GM18951 (cell line): Measurements from ENCODE around the gene NFYB.
"Not testable (repeated sequence)": the region's sequence is repeated elsewhere in the genome, so short reads cannot be mapped to it uniquely, and the experiment has no call there.

Experiments
- POLR2A ChIP-seq: IDR thresholded peaks from 4 replicates; pipeline ENCODE4 v1.6.1; 2011; ENCODE audit warnings: mild to moderate bottlenecking; ENCODE audit not compliant: insufficient read length, insufficient read depth; ENCODE audit errors: extremely low read depth
- in situ Hi-C: fragments of 300-500 bp; cut with MboI; formaldehyde crosslinking; loops from one replicate; pipeline ENCODE4 v1.12.0; 2022; ENCODE audit warnings: low sequenced_read_pairs, mixed read lengths, inconsistent platforms; ENCODE audit not compliant: unreplicated experiment

Gene NFYB

GRCh38 chr12:104171785-104172569 lies 34.0 kb upstream of the NFYB start:
- in situ Hi-C loops, result no loop called here
- TF ChIP-seq POLR2A, result no peak

- in situ Hi-C loops, result no loop called here
- no peak for TF ChIP-seq POLR2A
Measured at GRCh38 chr12:104168596-104168995, 30.6 kb upstream of the NFYB start.

GRCh38 chr12:104167519-104168458 lies 29.8 kb upstream of the NFYB start:
- in situ Hi-C loops, result no loop called here

GRCh38 chr12:104166465-104166864 lies 28.5 kb upstream of the NFYB start:
- no peak for TF ChIP-seq POLR2A
- in situ Hi-C loops, result no loop called here

More at GRCh38 chr12:104167519-104168458, 29.8 kb upstream of the NFYB start:
- no peak for TF ChIP-seq POLR2A

- in situ Hi-C loops, result no loop called here
Measured at GRCh38 chr12:104165801-104166200, 27.8 kb upstream of the NFYB start.

GRCh38 chr12:104164634-104165033 lies 26.6 kb upstream of the NFYB start:
- no peak for TF ChIP-seq POLR2A
- in situ Hi-C loops, result no loop called here

More at GRCh38 chr12:104165801-104166200, 27.8 kb upstream of the NFYB start:
- no peak for TF ChIP-seq POLR2A

GRCh38 chr12:104163631-104164030 lies 25.6 kb upstream of the NFYB start:
- no peak for TF ChIP-seq POLR2A
- in situ Hi-C loops, result no loop called here

GRCh38 chr12:104163028-104163427 lies 25.0 kb upstream of the NFYB start:
- in situ Hi-C loops, result not testable (repeated sequence)

- no peak for TF ChIP-seq POLR2A
- in situ Hi-C loops, result no loop called here
Measured at GRCh38 chr12:104155711-104156555, 17.9 kb upstream of the NFYB start.

GRCh38 chr12:104154806-104155205 lies 16.8 kb upstream of the NFYB start:
- in situ Hi-C loops, result no loop called here
- no peak for TF ChIP-seq POLR2A

- in situ Hi-C loops, result no loop called here
- TF ChIP-seq POLR2A, result no peak
Measured at GRCh38 chr12:104154286-104154685, 16.3 kb upstream of the NFYB start.

GRCh38 chr12:104152685-104153241 lies 14.8 kb upstream of the NFYB start:
- TF ChIP-seq POLR2A, result no peak
- in situ Hi-C loops, result no loop called here
